ENCODE results near the gene ALDH8A1.

The ALDH8A1 gene

GRCh38 chr6:134873500-134874388 is 76.2 kb downstream of the ALDH8A1 start:
- no peak for DNase-seq (ENCODE audit: low read depth in 3 of 3)

- no peak for DNase-seq (ENCODE audit: low read depth in 3 of 3)
These were observed 79.0 kb downstream of the ALDH8A1 start for GRCh38 chr6:134870677-134871498.

- no peak for DNase-seq (ENCODE audit: low read depth in 3 of 3)
These were observed 81.1 kb downstream of the ALDH8A1 start for GRCh38 chr6:134868812-134869211.

All from stimulated activated CD4-positive, alpha-beta T cell treated with anti-CD3 and anti-CD28 coated beads, TNF-alpha, amount 100 ng/mL, for 48 hours (primary cell).